Measurements from ENCODE around the gene LMF1.

The LMF1 gene

DNA sequence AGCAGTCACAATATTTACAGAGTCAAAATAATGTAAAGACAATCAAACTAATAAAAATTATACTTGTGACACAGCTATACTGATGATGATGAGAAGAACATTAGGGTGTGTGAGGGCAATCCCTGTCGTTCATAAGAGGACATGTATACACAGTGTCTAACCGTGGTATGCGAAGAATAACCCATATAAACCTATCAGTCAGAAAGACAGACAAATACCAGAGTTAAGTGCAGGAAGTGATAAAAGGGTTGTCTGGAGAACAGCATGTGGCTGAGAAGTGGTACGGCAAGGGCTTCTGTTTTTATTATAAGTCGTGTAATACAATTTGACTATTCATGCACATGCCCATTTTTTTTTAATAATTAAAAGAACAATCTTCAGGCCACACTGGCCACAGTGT, 46.7 kb downstream of the LMF1 start:
- no peak for DNase-seq

- no peak for DNase-seq
These were observed 47.6 kb downstream of the LMF1 start for GRCh38 chr16:923184-923583.

DNA sequence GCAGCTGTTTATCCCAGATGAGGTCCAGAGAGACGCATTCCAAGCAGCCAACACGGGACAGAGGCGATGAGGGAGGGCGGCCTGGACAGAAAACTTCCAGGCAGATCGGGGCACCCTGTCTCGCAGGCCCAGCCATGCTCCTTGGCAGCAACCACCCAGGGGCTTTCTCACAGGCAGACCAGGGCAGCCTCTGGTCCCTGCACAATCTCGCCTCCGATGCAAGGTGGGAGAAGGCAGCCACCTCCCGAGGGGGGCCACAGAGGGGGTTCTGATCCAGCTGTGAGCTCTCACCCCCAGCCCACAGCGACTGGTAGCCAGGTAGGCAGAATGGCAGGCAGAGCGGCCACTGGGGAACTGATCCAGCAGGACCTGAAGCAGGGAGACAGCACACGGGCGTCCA, 48.7 kb downstream of the LMF1 start:
- DNase-seq, result no peak

GRCh38 chr16:921321-921905, 49.4 kb downstream of the LMF1 start:
- DNase-seq, result no peak

DNA sequence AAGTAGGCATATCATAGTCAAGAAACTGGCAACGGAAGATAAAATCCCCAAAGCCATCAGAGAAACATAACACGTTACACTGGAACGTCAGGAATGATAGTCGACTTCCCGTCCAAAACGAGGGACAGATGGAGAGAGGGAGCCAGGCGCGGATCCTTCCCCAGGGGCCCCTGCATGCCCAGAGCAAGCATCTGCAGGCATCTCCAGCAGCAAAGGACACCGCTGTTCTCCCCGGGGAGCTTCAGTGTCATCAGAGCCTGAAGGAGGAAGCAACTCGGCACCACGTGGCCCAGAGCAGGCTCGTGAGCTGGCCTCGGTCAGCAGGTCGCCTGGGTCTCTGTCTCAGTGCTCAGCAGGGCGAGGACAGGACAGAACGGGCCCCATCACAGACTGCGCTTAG, 50.1 kb downstream of the LMF1 start:
- DNase-seq, result no peak

GRCh38 chr16:920051-920681, 50.6 kb downstream of the LMF1 start:
- DNase-seq, result no peak

- no peak for DNase-seq
These were observed 51.1 kb downstream of the LMF1 start for GRCh38 chr16:919658-920050.

DNA sequence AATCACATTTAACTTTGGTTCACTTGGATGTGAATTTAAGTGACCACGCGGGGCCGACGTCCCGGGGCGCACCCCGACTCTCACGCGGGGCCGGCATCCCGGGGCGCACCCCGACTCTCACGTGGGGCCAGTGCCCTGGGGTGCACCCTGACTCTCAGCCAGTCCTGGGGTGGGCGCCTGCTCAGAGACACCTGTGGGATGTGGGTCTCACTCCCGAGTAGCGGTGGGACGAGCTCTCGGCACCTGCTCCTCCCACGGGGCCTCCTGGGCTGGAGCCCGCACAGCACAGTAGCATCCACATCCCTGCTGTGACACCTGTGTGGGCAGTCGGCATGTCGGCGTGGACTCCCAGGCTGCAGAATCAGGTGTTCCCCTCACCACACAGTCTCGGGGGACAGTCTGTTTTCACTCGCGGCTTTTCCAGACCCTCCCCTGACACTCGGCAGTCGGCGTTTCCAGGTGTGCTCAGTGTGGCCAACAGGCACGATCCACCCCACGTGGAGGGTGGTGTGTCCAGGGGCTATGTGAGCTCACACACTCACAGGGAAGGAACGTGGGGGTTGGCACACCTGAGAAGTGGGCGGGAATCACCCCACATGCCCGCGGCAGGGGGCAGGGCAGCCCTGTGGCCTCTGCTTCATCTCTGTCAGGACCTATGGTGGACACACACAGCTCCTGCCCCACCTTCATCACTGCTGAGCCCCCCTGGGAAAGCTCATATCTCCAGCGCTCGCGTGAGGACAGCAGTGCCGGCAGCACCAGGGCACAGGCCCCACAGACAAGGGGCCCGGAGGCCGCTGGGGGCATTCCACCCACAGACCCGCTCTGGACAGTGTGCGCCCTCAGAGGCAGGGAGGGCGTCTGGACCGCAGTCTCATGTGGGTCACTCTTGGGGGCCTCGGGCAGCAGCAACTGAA, 51.8 kb downstream of the LMF1 start:
- no peak for DNase-seq

- DNase-seq, result no peak
These were observed 52.7 kb downstream of the LMF1 start for GRCh38 chr16:918068-918467.

- DNase-seq, result no peak
These were observed 53.2 kb downstream of the LMF1 start for GRCh38 chr16:917591-918061.

GRCh38 chr16:916035-916799, 54.6 kb downstream of the LMF1 start:
- no peak for DNase-seq

GRCh38 chr16:915546-915945, 55.2 kb downstream of the LMF1 start:
- DNase-seq, result no peak

GRCh38 chr16:914440-914839, 56.3 kb downstream of the LMF1 start:
- peak; percentile 28 for DNase-seq

DNA sequence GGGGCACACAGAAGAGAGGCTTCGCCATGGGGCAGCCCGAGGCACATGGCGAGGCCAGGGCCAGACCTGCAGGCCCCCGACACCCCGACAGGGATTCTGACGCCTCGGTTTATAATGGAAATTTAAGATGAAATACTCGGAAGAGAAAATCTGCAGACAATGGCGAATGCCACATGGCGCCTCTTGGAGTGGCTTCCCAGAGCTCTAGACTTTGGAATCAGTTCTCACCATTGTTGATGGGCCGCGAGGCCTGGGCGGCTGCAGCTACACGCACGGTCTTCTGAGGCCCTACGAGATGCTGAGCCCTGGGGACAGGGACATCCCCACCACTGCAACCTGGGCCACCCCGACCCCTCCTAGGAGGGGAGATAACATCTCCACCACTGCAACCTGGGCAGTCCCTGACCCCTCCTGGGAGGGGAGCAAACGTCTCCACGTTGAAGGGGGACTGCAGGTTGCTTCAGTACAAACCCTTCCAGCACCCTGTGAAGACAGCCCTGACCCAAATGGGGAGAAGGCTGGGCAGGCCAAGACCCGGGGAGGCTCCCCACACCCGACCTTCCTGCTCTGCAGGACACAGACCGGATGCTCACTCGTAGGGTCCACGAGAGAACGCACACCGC, 56.9 kb downstream of the LMF1 start:
- no peak for DNase-seq

DNA sequence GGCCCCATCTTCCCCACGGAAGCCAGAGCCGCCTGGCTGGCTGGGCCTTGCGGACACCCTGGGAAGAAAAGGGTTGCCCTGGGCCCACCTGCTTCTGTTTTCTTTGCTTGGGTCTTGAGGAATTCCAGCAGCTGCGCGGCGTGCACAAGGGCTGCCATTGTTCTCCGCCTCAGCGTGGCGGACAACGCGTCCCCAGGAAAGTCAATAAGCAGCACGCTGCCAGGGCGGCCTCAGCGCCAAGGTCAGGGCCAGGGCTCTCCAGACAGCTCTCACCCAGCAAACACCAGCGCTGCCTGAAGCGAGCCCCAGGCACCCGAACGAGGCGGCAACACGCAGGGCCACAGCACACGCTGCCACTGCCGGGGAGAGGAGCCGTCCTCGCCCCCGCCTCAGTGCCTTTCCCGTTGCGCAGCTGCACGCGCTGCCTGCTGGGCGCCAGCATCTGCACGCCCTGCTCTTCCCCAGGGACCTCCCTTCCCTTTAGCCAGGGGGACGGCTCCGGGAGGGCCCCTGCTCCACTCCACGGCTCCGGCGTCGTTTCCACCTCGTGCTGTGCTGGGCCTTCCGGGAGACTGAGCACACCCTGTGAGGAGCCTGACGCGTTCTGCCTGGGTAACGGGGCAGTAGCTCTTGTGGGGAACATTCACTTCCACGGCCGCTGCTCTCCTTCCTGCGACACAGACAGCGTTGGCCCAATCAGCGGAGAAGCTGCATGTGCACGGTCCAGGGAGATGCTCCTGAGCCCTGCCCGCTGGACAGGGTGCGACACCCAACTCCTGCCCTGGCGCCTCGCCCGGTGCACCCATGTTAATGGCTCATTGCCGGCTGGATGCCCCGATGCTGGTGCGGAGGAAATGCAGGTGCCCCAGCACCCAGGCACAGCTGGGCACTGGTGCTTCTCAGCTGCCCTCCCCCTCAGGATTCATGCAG, 57.8 kb downstream of the LMF1 start:
- DNase-seq, result no peak

GRCh38 chr16:912322-912683, 58.5 kb downstream of the LMF1 start:
- no peak for DNase-seq

GRCh38 chr16:911604-912321, 59.0 kb downstream of the LMF1 start:
- no peak for DNase-seq

DNA sequence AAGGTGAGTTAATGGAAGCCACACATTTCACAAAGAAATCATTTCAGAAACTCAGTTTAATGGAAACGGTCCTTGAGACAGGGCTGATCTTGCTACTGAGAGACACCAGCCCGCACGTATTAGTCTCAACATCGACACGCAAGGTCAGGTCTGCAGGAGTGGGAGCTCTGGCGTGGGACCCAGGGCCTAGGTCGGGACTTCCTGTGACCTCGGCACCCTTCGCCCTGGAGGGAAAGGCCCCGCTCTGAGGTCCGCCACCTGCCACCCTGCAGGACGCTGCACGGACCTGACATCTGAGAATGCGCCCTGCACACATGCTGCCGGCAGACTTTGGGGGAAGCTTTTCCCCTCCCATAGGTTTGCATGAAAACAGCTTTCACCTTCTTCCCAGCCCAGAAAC, 59.7 kb downstream of the LMF1 start:
- no peak for DNase-seq

DNA sequence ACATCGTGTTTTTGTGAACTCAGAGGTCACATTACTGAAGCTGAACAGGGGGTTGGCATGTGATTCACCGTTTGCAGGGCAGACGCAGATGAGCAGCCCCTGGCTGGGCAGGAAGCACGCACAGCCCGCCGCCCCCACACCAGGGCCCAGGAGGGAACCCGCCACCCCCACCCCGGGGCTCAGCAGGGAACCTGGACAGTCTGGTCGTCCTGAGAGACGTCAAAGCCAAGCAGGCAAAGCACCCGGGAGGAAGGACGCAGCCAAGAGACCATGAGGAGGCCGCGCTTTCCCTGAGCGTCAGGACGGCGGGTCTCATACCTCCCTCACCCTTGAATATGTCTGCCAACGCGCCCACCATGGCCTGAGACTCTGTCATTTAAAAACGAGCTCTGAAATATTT, 60.6 kb downstream of the LMF1 start:
- no peak for DNase-seq

DNA sequence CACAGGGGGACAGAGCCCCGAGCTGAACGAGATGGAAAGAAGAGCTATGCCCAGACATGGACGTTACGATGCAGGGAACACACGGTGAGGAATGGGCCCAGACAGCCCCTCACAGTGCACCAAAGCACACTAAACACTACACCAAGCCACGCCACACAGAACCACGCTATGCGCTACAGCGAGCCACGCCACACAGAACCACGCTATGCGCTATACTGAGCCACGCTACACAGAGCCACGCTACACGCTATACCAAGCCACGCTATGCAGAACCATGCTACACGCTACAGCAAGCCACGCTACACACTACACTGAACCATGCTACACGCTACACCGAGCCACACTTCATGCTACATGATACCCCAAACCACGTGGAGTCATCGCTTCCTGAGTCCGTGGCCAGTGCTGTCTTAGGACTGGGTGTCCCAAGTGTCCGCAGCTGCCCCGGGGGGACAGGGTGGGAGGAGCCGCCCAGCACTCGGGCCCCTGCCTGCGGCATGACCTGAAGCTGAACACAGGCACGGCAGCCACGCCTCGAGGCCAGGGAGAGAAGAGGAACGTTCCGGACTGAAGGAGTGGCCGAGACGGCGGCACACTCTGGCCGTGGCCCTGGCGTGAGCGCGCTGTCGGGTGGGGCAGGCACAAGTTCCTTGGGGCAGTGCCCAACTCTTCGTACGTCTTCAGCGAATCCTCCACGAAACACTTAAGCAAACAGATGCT, 61.3 kb downstream of the LMF1 start:
- no peak for DNase-seq

All from suppressor macrophage treated with lipopolysaccharide for 4 hours (primary cell).